Mesenchymal stem cell (in vitro differentiated cells and primary cell): ENCODE data around the gene LCP1.
A peak's percentile ranks its signal among the peaks of the same experiment; 100 is the strongest.

ENCODE experiments used
- DNase-seq: peaks from one replicate; pipeline ENCODE4 v3.0.0-alpha.2; 2013
- H2AFZ ChIP-seq: one replicate; pipeline ENCODE4 v1.6.1; 2013; ENCODE audit warnings: low read depth, mild to moderate bottlenecking, control low read depth, inconsistent platforms, low read length, moderate library complexity
- H2AK5ac ChIP-seq: 2 replicates; pipeline ENCODE4 v1.6.1; 2013; ENCODE audit warnings: low read length, moderate library complexity, mild to moderate bottlenecking, inconsistent platforms; ENCODE audit not compliant: severe bottlenecking
- H2BK120ac ChIP-seq: one replicate; pipeline ENCODE4 v1.6.1; 2013; ENCODE audit warnings: low read depth, mild to moderate bottlenecking, inconsistent platforms, low read length, moderate library complexity
- H2BK12ac ChIP-seq, 2 experiments: one replicate each; pipeline ENCODE4 v1.6.1; 2013; ENCODE audit warnings: inconsistent platforms in 2 of 2, low read length in 2 of 2, mild to moderate bottlenecking in 2 of 2, moderate library complexity in 2 of 2, control low read depth in 1 of 2
- H2BK15ac ChIP-seq: one replicate; pipeline ENCODE4 v1.6.1; 2013; ENCODE audit warnings: mild to moderate bottlenecking, low read depth, inconsistent platforms; ENCODE audit not compliant: poor library complexity, severe bottlenecking
- H2BK5ac ChIP-seq: 2 replicates; pipeline ENCODE4 v1.6.1; 2013; ENCODE audit warnings: low read depth, mild to moderate bottlenecking, low read length, control low read depth, inconsistent platforms; ENCODE audit not compliant: poor library complexity, severe bottlenecking
- H3K14ac ChIP-seq, 2 experiments: one replicate each; pipeline ENCODE4 v1.6.1; 2013; ENCODE audit warnings: inconsistent platforms in 2 of 2, low read length in 2 of 2, control low read depth in 1 of 2, mild to moderate bottlenecking in 1 of 2, moderate library complexity in 1 of 2
- H3K18ac ChIP-seq, 2 experiments: one replicate each; pipeline ENCODE4 v1.6.1; 2013; ENCODE audit warnings: inconsistent platforms in 2 of 2, low read length in 2 of 2, control low read depth in 1 of 2, low read depth in 1 of 2, mild to moderate bottlenecking in 1 of 2
- H3K23ac ChIP-seq, 2 experiments: one replicate each; pipeline ENCODE4 v1.6.1; 2013; ENCODE audit warnings: inconsistent platforms in 2 of 2, low read length in 2 of 2, mild to moderate bottlenecking in 2 of 2, moderate library complexity in 2 of 2, control low read depth in 1 of 2
- H3K27ac ChIP-seq: 2 replicates; pipeline ENCODE4 v1.5.1; 2013; ENCODE audit warnings: mild to moderate bottlenecking, moderate library complexity, low read length, control low read depth, inconsistent platforms; ENCODE audit not compliant: poor library complexity, severe bottlenecking
- H3K27me3 ChIP-seq, 2 experiments: 2 replicates each; pipeline versions ENCODE4 v1.6.1 to v1.7.0; 2013; ENCODE audit warnings: low read length in 2 of 2, mild to moderate bottlenecking in 2 of 2, moderate library complexity in 2 of 2, control low read depth in 1 of 2, inconsistent platforms in 1 of 2; ENCODE audit not compliant: control insufficient read depth in 1 of 2, insufficient read depth in 1 of 2
- H3K36me3 ChIP-seq, 2 experiments: 2 replicates each; pipeline versions ENCODE4 v1.6.1 to v1.7.0; 2013; ENCODE audit warnings: low read length in 2 of 2, control low read depth in 1 of 2, inconsistent platforms in 1 of 2, low read depth in 1 of 2, mild to moderate bottlenecking in 1 of 2; ENCODE audit not compliant: insufficient read depth in 2 of 2, control insufficient read depth in 1 of 2
- H3K4ac ChIP-seq, 2 experiments: one replicate each; pipeline ENCODE4 v1.6.1; 2013; ENCODE audit warnings: inconsistent platforms in 2 of 2, low read length in 2 of 2, mild to moderate bottlenecking in 2 of 2, moderate library complexity in 2 of 2, control low read depth in 1 of 2, low read depth in 1 of 2
- H3K4me1 ChIP-seq: 2 replicates; pipeline ENCODE4 v1.6.1; 2013; ENCODE audit warnings: low read depth, low read length, control low read depth; ENCODE audit not compliant: control insufficient read depth, insufficient read depth
- H3K4me2 ChIP-seq: 2 replicates; pipeline ENCODE4 v1.6.1; 2013; ENCODE audit warnings: low read length, mild to moderate bottlenecking, inconsistent platforms; ENCODE audit not compliant: poor library complexity, severe bottlenecking
- H3K4me3 ChIP-seq, 2 experiments: 2 replicates each; pipeline versions ENCODE4 v1.5.1 to v1.7.0; 2013; ENCODE audit warnings: low read length in 2 of 2, mild to moderate bottlenecking in 2 of 2, control low read depth in 1 of 2, low read depth in 1 of 2; ENCODE audit not compliant: insufficient read depth in 1 of 2
- H3K79me1 ChIP-seq: replicated peaks from 2 replicates; pipeline ENCODE4 v1.6.1; 2013; ENCODE audit warnings: mild to moderate bottlenecking, control low read depth, low read length, inconsistent platforms; ENCODE audit not compliant: poor library complexity, severe bottlenecking
- H3K9ac ChIP-seq: 2 replicates; pipeline ENCODE4 v1.7.0; 2013; ENCODE audit warnings: mild to moderate bottlenecking, low read length, moderate library complexity
- H3K9me3 ChIP-seq: 2 replicates; pipeline ENCODE4 v1.7.0; 2013; ENCODE audit warnings: mild to moderate bottlenecking, low read length; ENCODE audit not compliant: control insufficient read depth
- H4K8ac ChIP-seq: one replicate; pipeline ENCODE4 v1.6.1; 2013; ENCODE audit warnings: inconsistent platforms, mild to moderate bottlenecking, low read length, moderate library complexity
- H4K91ac ChIP-seq: one replicate; pipeline ENCODE4 v1.6.1; 2013; ENCODE audit warnings: mild to moderate bottlenecking, low read length, inconsistent platforms
- WGBS: methylation state at CpG from one replicate; pipeline ENCODE4 v1.1.7; 2013; ENCODE audit warnings: mixed read lengths; 5-methylcytosine and 5-hydroxymethylcytosine counted together

Gene LCP1

DNA sequence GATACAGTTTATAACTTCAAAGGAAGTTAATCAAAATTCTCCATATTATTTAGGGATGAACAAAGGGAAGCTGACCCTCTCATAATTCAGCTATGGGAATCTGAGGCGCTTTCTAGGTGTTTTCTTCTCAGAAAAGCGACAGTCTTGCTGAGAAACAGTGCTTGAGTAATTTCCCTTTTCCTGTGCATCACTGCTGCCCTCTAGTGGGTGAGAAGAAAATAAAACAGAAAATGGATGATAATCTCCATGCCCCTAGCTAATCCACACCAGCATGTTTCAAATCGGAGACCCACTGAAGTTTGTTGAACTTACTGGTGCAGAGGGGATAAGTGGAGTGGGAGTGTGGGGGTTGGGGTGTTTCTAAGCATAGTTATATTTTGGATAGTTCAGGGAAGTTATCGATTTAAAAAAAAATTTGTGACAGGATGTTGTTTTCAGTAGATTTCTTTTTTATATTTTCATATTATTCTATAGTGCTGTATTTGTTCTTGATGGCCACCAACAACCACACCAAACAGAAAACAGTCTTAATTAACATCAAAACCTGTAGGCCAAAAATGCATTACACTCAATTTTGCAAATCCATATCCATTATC, 21.4 kb downstream of the LCP1 start:
- H3K4ac ChIP-seq: no peak overlapping the region
- no peak overlapping the region for H2BK15ac ChIP-seq
- DNase-seq: peak; percentile 64
- H2BK12ac ChIP-seq: no peak overlapping the region
- H2AK5ac ChIP-seq: no peak overlapping the region
- no peaks in the 10 kb centered on the region for H3K79me1 ChIP-seq
- H3K9ac ChIP-seq: peak overlapping the region; percentile 34
- H2BK5ac ChIP-seq: no peak overlapping the region
- no peaks in the 10 kb centered on the region for H3K36me3 ChIP-seq
- no peak overlapping the region for H3K27ac ChIP-seq
- no peak overlapping the region for H2BK120ac ChIP-seq
- H3K4me2 ChIP-seq: no peak overlapping the region
- H4K91ac ChIP-seq: no peak overlapping the region
- H3K14ac ChIP-seq: no peak overlapping the region
- no peak overlapping the region for H4K8ac ChIP-seq
- no peak overlapping the region for H3K18ac ChIP-seq
- no peak overlapping the region for H3K4me3 ChIP-seq
- no peaks in the 10 kb centered on the region for H3K27me3 ChIP-seq
- H3K23ac ChIP-seq: no peak overlapping the region
- WGBS: 21% methylated on average over 3 of the region's 4 CpGs
- H3K4me1 ChIP-seq: peaks cover 1% of the 10 kb centered on the region
- no peak overlapping the region for H2AFZ ChIP-seq
- no peaks in the 10 kb centered on the region for H3K9me3 ChIP-seq

DNA sequence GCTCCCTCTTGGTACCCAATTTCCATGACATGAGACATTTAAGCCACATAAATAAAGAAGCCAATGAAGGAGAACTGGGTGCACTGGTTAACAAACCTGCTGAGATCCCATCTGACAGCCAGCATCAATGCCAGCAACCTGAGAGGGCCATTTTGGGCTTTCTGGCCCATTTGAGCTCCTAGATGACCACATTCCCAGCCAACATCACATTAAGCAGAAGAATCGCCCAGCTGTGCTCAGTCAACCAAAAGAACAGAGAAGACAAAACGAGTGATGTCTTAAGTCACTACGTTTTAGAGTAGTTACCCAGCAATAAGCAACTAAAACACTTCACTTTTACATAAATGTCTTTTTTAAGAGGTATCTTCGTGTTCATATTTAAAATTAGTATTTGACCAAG, 21.9 kb downstream of the LCP1 start:
- DNase-seq: no peak
- no peak overlapping the region for H3K4me2 ChIP-seq
- H3K23ac ChIP-seq: no peak overlapping the region
- H3K14ac ChIP-seq: no peak overlapping the region
- no peak overlapping the region for H3K4me3 ChIP-seq
- H3K27me3 ChIP-seq: no peaks in the 10 kb centered on the region
- no peak overlapping the region for H4K91ac ChIP-seq
- no peak overlapping the region for H2BK5ac ChIP-seq
- H3K9ac ChIP-seq: no peak overlapping the region
- H4K8ac ChIP-seq: no peak overlapping the region
- H2AK5ac ChIP-seq: no peak overlapping the region
- H3K9me3 ChIP-seq: no peaks in the 10 kb centered on the region
- H2AFZ ChIP-seq: no peak overlapping the region
- no peak overlapping the region for H3K4ac ChIP-seq
- no peaks in the 10 kb centered on the region for H3K36me3 ChIP-seq
- no peak overlapping the region for H3K27ac ChIP-seq
- no peaks in the 10 kb centered on the region for H3K79me1 ChIP-seq
- no peak overlapping the region for H2BK120ac ChIP-seq
- no peak overlapping the region for H2BK15ac ChIP-seq
- H3K4me1 ChIP-seq: peaks cover 1% of the 10 kb centered on the region
- H2BK12ac ChIP-seq: no peak overlapping the region
- WGBS: 38% methylated on average over 3 of the region's 4 CpGs
- no peak overlapping the region for H3K18ac ChIP-seq

DNA sequence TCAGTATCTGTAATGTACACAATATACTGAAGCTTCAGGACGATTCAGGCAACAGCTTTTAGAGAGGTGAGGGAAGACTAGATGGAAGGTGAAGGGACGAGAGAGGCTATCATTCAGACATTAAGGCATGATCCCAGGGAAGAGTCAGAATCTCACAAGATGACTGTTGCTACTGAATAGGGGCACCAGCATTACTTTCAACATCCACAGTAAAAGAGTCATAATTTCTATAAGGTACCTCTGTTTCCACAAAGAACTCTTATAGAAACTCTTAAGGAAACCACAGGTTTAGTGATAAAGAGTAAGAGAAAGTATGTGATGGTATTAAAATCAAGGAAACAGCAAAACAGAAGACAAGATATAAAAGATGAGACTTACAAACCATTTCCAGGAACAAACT, 23.0 kb downstream of the LCP1 start:
- no peaks in the 10 kb centered on the region for H3K36me3 ChIP-seq
- H3K79me1 ChIP-seq: no peaks in the 10 kb centered on the region
- H3K27ac ChIP-seq: no peak overlapping the region
- no peak overlapping the region for H2BK120ac ChIP-seq
- 100% methylated on average over 1 of the region's 2 CpGs for WGBS
- H3K23ac ChIP-seq: no peak overlapping the region
- no peak overlapping the region for H3K14ac ChIP-seq
- no peak overlapping the region for H3K4ac ChIP-seq
- no peak overlapping the region for H2AK5ac ChIP-seq
- no peak overlapping the region for H2BK15ac ChIP-seq
- H3K18ac ChIP-seq: no peak overlapping the region
- H3K4me3 ChIP-seq: no peak overlapping the region
- no peak overlapping the region for H3K4me2 ChIP-seq
- H4K91ac ChIP-seq: no peak overlapping the region
- H2AFZ ChIP-seq: no peak overlapping the region
- H3K9me3 ChIP-seq: no peaks in the 10 kb centered on the region
- no peaks in the 10 kb centered on the region for H3K27me3 ChIP-seq
- H2BK5ac ChIP-seq: no peak overlapping the region
- H4K8ac ChIP-seq: no peak overlapping the region
- H3K9ac ChIP-seq: no peak overlapping the region
- no peak overlapping the region for H2BK12ac ChIP-seq
- no peak for DNase-seq
- no peaks in the 10 kb centered on the region for H3K4me1 ChIP-seq

DNA sequence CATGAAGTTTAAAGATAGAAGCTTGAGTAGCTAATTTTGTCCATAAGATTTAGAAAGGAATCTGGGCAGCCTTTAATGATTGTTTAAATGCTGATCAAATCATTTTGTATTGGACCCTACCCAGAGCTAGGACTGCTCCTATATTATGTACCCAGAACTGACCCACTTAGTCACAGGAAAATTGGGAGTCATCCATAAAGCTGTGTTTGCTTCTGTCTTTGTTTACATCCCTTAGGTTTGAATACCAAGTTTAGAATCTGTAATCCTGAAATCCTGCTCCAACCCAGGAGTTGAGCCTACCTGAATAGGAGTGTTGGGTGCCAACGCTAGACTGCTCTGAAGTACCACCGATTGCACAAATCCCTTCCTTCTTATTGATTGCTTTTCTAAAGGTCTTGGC, 23.8 kb downstream of the LCP1 start:
- Histone ChIP-seq H3K9ac (no peak overlapping the region), H2BK12ac (no peak overlapping the region), H2AFZ (no peak overlapping the region), H3K4me2 (no peak overlapping the region), H3K23ac (no peak overlapping the region), H3K4me1 (no peaks in the 10 kb centered on the region), H3K79me1 (no peaks in the 10 kb centered on the region), H3K27ac (no peak overlapping the region), H2BK15ac (no peak overlapping the region), H2BK120ac (no peak overlapping the region), H2BK5ac (no peak overlapping the region), H3K4ac (no peak overlapping the region), H3K18ac (no peak overlapping the region), H3K4me3 (no peak overlapping the region), H3K14ac (no peak overlapping the region), H3K27me3 (no peaks in the 10 kb centered on the region), H4K8ac (no peak overlapping the region), H4K91ac (no peak overlapping the region), H2AK5ac (no peak overlapping the region), H3K9me3 (no peaks in the 10 kb centered on the region), H3K36me3 (no peaks in the 10 kb centered on the region)
- no peak for DNase-seq
- WGBS: 89% methylated on average over 2 of the region's 2 CpGs
